SHP77 treated with DMSO at 0.1 percent for 48 hours (cell line): Measurements from ENCODE around the gene FRMPD4.

Source experiments
- DNase-seq: peaks from one replicate; lab custom pipeline; 2025; lab: John Stamatoyannopoulos, UW

FRMPD4 gene

GRCh38 chrX:12661464-12661863, 523.2 kb downstream of the FRMPD4 start:
- no peak for DNase-seq

GRCh38 chrX:12672367-12673106, 534.3 kb downstream of the FRMPD4 start:
- no peak for DNase-seq

GRCh38 chrX:12673487-12673886, 535.2 kb downstream of the FRMPD4 start:
- no peak for DNase-seq

GRCh38 chrX:12679522-12679921, 541.2 kb downstream of the FRMPD4 start:
- DNase-seq, result no peak

GRCh38 chrX:12681047-12681446, 542.8 kb downstream of the FRMPD4 start:
- DNase-seq, result no peak

- DNase-seq, result no peak
These were observed 547.3 kb downstream of the FRMPD4 start for GRCh38 chrX:12685541-12685940.

GRCh38 chrX:12686331-12686730, 548.1 kb downstream of the FRMPD4 start:
- DNase-seq, result no peak

GRCh38 chrX:12690646-12691045, 552.4 kb downstream of the FRMPD4 start:
- DNase-seq, result no peak

GRCh38 chrX:12693754-12694153, 555.5 kb downstream of the FRMPD4 start:
- no peak for DNase-seq

- DNase-seq, result no peak
These were observed 562.5 kb downstream of the FRMPD4 start for GRCh38 chrX:12700745-12701144.

- peak; percentile 12 for DNase-seq
These were observed 563.4 kb downstream of the FRMPD4 start for GRCh38 chrX:12701628-12702027.

GRCh38 chrX:12702509-12703091, 564.3 kb downstream of the FRMPD4 start:
- no peak for DNase-seq

- no peak for DNase-seq
These were observed 566.4 kb downstream of the FRMPD4 start for GRCh38 chrX:12704706-12705105.

- DNase-seq, result no peak
These were observed 570.8 kb downstream of the FRMPD4 start for GRCh38 chrX:12709047-12709446.

- DNase-seq, result no peak
These were observed 573.3 kb downstream of the FRMPD4 start for GRCh38 chrX:12711435-12712040.

GRCh38 chrX:12716574-12716973, 578.3 kb downstream of the FRMPD4 start:
- DNase-seq, result no peak

GRCh38 chrX:12719837-12720236, 581.6 kb downstream of the FRMPD4 start:
- DNase-seq, result no peak

GRCh38 chrX:12721042-12721441, 582.8 kb downstream of the FRMPD4 start:
- DNase-seq, result no peak

- DNase-seq, result no peak
These were observed 584.0 kb downstream of the FRMPD4 start for GRCh38 chrX:12722314-12722713.

- no peak for DNase-seq
These were observed 603.1 kb downstream of the FRMPD4 start for GRCh38 chrX:12741416-12741815.

GRCh38 chrX:12747433-12747832, 609.2 kb downstream of the FRMPD4 start:
- no peak for DNase-seq

GRCh38 chrX:12751887-12752286, 613.6 kb downstream of the FRMPD4 start:
- no peak for DNase-seq

GRCh38 chrX:12753366-12753765, 615.1 kb downstream of the FRMPD4 start:
- DNase-seq, result no peak
